VCaP (cell line): ENCODE measurements around the gene DHRS9.

Source experiments
- H3K27ac ChIP-seq: fragments of 450-650 bp; 2 replicates; pipeline ENCODE4 v1.5.1; 2017
- TF ChIP-seq, protein P1 (sequence below): fragments of 450-650 bp; conservative IDR thresholded peaks from 2 replicates; pipeline ENCODE4 v1.5.1; 2017; ENCODE audit warnings: mild to moderate bottlenecking, moderate library complexity

DHRS9 gene

DNA sequence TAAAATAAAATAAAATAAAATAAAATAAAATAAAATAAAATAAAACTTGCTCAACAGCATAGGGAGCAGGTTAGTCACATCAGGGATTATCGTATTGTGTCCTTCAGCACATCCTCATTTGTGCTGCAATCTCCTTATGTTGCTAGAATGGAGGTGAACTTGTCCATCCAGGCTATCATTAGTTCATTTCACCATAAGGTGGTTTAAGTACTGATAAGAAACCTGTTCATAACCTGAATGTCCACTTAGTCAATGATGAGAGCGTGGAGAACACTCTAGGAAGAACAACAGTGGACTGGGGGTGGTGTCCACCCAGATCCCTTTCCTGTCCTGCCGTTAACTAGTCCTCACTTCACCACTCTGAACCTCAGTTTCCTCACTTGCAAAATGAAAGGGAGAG lies 21.9 kb downstream of the DHRS9 start:
- no peak overlapping the region for H3K27ac ChIP-seq
- TF ChIP-seq, protein P1, sequence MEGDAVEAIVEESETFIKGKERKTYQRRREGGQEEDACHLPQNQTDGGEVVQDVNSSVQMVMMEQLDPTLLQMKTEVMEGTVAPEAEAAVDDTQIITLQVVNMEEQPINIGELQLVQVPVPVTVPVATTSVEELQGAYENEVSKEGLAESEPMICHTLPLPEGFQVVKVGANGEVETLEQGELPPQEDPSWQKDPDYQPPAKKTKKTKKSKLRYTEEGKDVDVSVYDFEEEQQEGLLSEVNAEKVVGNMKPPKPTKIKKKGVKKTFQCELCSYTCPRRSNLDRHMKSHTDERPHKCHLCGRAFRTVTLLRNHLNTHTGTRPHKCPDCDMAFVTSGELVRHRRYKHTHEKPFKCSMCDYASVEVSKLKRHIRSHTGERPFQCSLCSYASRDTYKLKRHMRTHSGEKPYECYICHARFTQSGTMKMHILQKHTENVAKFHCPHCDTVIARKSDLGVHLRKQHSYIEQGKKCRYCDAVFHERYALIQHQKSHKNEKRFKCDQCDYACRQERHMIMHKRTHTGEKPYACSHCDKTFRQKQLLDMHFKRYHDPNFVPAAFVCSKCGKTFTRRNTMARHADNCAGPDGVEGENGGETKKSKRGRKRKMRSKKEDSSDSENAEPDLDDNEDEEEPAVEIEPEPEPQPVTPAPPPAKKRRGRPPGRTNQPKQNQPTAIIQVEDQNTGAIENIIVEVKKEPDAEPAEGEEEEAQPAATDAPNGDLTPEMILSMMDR: no peak

DNA sequence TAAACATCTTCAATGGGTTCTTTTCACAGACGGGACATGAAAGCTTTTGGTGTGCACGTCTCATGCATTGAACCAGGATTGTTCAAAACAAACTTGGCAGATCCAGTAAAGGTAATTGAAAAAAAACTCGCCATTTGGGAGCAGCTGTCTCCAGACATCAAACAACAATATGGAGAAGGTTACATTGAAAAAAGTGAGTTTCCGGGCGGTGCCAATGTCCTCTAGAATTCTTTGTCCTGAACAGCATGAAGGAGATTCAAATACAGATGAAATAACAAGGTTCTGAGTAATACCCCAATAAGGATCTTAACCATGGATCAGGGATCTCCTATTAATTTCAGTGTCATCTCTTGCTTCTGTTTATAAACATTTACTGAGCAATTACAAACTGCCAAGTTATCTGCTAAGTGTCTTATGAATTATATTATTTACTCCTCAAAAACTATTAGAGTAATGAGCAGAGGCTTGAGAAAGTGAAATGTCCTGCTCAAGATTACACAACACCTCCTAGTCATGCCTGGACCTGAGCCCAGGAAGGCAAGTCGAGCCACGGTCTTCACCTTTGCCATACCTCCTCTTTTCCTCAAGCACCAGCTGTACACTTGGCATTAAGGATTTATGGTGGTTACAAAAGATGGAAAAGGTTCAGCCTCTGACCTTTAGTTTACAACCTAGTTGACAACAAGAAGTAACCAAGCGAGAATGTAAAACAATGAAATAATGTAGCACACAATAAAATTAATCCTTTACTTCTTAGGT lies 22.6 kb downstream of the DHRS9 start:
- TF ChIP-seq, protein P1: no peak

DNA sequence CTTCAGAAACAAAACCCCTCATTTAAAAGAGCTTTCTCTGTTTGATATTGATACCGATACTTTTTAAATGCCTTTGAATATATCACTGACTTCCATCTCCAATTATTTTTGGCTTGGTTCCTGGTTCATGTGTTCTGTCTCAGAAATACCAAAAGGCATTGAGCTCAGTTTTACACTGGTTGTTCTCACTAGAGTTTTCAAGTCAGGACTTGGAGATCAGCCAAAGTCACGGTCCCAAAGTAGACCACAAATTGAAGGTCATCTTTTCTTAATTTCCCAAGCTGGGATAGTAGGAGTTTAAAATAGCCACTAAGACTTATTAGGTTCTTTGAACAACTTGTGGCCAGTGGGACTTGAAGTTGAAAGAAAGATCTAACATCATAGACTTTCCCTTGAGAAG lies 24.2 kb downstream of the DHRS9 start:
- TF ChIP-seq, protein P1: no peak
- H3K27ac ChIP-seq: no peak overlapping the region

More for the DNA sequence above, 22.6 kb downstream of the DHRS9 start:
- no peak overlapping the region for H3K27ac ChIP-seq

DNA sequence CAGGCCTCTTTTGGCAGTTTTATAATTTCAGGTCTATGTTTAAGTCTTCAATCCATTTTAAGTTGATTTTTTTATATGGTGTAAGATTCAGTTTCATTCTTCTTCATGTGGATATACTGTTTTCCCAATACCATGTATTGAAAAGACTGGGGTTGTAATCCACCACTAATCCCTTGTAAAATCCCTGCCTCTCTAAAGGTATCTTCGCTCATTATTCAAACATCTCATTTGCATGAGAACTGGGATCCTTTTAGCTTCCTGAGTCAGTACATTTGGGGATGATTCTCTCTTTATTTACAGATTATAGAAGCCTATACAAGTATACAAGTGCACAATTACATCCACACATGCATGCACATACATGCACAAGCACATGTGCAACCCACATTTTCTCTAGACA lies 25.3 kb downstream of the DHRS9 start:
- TF ChIP-seq, protein P1: no peak
- H3K27ac ChIP-seq: no peak overlapping the region

DNA sequence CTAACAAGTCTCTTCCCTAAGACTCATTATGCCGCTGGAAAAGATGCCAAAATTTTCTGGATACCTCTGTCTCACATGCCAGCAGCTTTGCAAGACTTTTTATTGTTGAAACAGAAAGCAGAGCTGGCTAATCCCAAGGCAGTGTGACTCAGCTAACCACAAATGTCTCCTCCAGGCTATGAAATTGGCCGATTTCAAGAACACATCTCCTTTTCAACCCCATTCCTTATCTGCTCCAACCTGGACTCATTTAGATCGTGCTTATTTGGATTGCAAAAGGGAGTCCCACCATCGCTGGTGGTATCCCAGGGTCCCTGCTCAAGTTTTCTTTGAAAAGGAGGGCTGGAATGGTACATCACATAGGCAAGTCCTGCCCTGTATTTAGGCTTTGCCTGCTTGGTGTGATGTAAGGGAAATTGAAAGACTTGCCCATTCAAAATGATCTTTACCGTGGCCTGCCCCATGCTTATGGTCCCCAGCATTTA lies 26.3 kb downstream of the DHRS9 start:
- no peak overlapping the region for H3K27ac ChIP-seq
- TF ChIP-seq, protein P1: no peak

DNA sequence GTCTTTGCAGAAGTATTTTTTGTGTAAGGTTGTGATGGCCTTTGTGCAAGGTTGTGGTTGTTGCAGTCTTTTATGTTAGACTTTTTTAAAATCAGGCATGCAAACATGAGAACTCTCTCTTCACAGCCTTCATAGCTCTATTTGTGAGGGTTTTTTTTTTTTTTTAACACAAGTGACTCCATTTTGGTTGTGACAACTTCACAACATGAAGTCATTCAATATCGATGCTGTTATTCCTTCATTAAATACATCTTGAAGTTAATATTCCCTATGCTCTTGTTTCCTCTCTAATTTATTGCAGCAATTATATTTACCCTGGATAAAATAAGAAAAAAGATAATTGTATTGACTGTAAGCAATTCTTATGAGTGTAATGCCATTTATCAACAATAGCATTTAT lies 35.5 kb downstream of the DHRS9 start:
- no peak overlapping the region for H3K27ac ChIP-seq
- TF ChIP-seq, protein P1: no peak

DNA sequence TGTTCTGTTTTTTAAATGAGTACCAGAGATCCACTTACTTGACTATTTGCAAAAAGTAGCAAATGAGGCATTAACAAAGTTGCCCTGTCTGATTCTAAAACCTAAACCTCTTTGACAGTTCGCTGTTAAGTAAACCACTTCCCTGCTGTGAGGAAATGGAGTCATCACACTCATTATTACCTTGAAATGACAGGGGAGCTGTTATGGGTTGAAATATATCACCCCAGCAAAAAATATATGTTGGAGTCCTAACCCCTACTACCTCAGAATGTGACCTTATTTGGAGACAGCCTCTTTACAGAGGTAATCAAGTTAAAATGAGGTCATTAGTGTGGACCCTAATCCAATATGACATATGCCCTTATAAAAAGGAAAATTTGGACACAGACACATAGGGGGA lies 36.1 kb downstream of the DHRS9 start:
- TF ChIP-seq, protein P1: no peak
- no peak overlapping the region for H3K27ac ChIP-seq
